ENCODE results near the gene NCAPH2.
"Not testable (repeated sequence)": the region's sequence is repeated elsewhere in the genome, so short reads cannot be mapped to it uniquely, and the experiment has no call there.

Gene NCAPH2

DNA sequence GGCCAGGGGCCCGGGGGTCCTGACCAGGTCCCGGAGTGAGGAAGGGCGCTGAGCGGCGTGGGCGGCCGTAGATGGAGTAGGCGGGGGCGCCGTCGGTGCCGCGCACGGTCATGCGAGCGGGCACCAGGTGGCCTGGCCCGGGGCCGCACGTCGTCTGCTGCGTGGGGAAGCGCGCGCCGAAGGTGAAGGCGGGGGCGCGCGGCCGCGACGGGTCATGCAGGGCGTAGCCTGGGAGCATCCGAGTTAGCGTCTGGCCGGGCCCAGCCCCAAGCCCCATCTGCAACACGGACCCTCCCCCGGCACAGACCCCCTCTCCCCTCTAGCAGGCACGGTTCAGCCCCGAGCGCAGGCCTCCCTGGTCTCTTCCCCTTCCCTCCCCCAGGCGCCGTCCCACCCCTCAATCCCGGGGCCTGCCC lies 23.5 kb downstream of the NCAPH2 start:
- DNase-seq, result no peak

DNA sequence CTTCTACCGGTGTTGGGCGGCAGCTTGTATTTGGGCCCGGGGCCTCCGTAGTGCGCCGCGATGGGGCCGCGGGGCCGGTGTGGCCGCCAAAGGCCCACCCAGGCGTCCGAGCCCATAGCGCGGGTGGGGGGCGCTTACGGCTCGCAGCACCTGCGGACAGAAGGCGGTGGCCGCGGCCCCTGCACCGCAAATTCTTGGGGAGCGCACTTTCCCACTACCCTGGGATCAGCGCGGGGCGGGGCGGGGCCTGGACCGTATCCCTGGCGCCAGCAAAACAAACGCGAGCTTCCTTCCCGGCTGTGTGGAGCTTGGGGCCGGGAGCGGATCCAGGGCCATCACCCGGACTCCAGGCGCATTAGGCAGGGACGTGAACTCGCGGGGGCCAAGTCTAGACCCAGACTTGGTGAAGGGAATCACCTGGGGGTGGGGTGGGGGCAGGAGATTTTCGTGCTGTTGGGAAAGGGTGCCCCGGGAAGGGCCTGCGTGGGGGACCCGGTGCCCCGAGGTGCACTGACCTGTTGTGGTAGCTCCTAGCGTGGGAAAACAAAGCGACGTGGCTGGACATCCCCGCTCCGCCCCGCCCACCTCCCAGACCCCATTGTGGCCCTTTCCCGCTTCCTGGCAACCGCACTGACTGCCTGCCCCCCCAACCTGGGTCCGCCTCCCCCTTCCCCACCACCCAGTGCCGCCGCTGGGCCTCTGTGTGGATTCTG lies 24.1 kb downstream of the NCAPH2 start:
- DNase-seq, result peak; percentile 15

DNA sequence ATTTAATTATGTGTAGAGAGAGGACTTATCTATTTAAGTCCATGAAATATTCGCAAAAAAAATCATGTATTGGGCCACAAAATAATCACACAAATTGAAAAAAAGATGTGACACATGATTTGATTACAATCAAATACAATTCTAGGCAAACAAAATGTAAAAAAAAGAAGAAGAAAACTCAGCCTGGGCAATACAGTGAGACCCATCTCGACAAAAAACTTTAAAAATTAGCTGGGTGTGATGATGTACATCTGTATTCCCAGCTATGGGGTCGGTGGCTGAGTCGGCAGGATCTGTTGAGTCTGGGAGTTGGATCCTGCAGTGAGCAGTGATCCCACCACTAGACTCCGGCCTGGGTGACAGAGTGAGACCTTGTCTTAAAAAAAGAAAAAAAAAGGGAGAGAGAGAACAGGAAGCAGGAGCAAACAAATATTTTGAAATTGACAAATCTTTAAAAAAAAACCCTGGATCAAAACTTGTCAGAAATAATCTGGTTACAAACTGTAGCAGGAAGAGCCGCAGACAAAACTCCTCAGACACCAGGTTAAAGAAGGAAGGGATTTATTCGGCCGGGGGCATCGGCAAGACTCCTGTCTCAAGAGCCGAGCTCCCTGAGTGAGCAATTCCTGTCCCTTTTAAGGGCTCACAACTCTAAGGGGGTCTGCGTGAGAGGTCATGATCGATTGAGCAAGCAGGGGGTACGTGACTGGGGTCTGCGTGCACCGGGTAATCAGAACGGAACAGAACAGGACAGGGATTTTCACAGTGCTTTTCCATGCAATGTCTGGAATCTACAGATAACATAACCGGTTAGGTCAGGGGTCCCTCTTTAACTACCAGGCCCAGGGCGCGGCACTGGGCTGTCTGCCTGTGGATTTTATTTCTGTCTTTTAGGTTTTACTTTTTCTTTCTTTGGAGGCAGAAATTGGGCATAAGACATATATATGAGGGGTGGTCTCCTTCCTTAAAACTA lies 25.1 kb downstream of the NCAPH2 start:
- no peak for DNase-seq

DNA sequence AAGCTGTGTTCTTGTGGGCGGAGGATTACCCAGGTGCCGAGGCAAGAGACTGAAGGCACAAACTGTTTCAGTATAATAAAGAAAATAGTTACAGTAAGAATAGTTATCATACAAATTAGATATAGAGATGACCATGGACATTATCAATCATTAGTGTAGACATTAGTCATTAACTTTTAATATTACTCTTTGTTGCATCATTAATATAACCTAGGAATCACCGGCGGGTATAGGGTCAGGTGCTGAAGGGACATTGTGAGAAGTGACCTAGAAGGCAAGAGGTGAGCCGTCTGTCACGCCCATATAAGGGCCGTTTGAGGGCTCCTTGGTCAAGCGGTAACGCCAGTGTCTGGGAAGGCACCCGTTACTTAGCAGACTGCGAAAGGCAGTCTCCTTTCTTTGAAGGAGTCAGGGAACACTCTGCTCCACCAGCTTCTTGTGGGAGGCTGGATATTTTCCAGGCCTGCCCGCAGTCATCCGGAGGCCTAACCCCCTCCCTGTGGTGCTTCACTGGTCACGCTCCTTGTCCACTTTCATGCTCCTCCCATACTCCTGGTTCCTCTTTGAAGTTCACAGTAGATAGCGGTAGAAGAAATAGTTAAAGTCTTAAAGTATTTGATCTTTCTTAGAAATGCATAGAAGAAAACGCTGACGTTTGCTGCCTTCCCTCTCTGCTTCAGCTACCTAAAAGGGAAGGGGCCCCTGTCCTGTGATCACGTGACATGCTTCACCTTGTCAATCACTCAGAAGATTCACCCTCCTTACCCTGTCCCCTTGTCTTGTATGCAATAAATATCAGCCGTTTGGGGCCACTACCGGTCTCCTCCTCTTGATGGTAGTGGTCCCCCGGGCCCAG lies 26.1 kb downstream of the NCAPH2 start:
- DNase-seq, result not testable (repeated sequence)

DNA sequence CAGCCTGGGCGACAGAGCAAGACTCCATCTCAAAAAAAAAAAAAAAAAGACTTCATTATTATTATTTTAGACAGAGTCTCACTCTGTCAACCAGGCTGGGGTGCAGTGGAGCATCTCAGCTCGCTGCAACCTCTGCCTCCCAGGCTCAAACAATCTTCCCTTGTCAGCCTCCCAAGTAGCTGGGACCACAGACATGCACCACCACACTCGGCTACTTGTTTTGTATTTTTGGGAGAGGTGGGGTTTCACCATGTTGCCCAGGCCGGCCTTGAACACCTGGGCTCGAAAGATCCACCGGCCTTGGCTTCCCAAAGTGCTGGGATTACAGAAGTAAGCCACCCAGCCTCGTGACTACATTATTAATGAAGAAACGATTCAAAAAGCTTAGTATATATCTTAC lies 27.1 kb downstream of the NCAPH2 start:
- DNase-seq, result no peak

DNA sequence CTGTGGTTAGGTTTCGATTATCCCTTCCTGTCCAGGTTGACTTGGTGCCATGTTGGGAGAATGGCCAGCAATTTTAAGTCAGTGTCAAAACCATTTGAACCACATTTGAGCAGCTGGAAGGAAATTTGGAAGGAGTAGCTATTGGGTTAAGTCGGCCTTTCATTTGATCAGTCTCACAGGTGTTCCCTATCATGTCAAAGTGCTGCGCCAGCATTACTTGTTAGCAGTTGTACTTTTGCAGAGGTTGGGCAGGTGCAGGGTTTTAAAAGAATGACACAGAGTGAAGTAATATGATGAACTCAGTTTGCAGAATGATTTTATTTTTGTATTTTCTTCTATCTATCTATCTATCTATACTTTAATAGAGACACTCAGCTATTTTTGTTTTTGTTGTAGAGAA lies 28.2 kb downstream of the NCAPH2 start:
- DNase-seq, result no peak

DNA sequence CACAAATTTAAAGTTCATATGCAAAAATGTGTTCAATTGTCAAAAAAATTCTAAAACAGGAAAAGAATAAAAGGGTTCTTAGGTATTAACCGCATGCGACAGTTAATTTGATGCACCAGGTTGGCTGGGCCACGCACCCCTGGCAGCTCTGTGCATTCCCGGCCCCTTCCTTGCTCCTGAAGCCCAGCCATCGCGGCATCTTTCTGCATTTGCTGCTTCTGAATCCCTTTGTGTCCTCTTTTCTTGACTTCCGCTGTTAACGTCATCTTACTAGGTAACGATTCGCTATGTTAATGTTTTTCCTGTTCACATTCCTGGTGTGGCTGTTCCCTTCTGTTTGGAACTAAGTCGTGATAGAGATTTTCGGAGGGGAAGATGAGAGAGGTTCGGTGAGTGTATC lies 29.7 kb downstream of the NCAPH2 start:
- DNase-seq, result no peak

DNA sequence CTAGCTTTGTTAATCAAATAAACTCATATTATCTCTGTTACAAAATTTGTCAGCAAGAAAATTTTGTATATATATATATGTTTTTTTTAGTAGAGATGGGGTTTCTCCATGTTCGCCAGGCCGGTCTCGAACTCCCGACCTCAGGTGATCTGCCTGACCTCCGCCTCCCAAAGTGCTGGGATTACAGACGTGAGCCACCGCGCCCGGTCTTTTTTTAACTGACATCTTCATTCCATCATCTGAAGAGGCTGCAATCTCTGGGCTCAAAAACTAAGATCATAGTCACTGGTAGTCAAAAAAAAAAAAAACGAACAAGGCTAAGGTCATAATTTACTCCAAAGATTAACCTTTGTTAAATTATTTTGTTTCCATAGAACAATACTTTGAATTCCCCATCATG lies 32.4 kb downstream of the NCAPH2 start:
- DNase-seq, result no peak

DNA sequence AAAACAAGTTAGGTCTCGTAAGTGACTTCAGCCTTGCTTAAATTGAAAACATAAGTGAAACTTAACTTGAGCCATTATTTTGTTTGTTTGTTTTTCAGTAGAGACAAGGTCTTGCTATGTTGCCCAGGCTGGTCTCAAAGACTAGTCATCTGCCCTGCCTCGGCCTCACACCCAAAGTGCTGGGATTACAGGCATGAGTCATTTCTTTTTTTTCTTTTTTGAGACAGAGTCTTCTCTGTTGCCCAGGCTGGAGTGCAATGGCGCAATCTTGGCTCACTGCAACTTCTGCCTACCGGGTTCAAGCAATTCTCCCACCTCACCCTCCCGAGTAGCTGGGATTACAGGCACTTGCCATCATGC lies 33.6 kb downstream of the NCAPH2 start:
- DNase-seq, result not testable (repeated sequence)

DNA sequence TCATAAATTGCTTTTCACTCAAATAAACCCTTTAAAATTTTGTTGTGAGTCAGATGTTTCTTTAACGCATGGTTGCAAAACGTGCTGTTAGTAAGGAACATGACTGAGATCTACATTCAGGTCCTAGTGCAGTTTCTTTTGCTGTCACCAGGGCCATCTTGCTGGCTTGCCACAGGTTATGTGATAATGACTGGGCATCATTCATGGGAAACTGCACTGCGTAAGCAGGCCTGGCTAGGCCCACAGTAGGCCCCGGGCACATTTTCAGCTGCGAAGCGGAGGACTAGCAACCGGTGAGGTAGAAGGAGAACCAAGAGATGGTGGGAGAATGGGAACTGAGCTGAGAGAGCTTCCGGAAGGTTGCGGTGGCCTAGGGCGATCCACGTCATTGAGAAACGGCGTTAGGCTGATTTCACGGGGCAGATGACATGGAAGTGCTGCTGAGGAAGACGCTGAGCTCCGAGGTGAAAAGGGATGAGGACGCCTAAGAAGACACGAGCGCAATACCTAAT lies 34.4 kb downstream of the NCAPH2 start:
- DNase-seq, result no peak

DNA sequence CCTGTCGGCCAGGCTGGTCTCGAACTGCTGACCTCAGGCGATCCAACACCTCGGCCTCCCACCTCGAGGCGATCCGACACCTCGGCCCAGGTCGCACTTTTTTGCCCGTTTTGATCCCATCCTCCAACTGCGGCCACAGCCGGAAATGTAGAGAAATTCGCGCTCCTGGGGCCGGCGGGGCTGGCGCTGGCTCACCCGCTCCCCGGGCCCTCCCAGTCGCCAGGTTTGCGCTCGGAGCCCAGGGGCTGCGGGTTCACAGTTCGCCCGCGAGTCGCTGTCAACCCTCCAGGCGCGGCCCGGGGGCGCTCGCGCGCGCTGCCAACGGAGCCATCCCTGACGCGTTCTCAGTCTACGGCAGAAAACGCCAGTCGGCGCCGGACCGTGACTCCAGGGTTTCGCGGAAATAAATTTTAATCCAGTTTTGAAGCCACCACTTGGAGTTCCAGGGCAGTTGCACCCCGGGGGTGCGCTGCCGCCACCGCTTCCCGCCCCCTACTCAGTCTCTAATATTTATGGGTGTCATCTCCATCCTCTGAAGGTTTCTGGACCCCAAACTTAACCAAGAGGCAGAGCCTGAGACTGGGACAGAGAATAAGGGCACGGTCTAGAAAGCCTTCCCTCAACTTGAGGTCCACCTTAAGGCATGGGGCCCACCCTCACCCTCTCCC lies 36.2 kb downstream of the NCAPH2 start:
- DNase-seq, result peak; percentile 38

DNA sequence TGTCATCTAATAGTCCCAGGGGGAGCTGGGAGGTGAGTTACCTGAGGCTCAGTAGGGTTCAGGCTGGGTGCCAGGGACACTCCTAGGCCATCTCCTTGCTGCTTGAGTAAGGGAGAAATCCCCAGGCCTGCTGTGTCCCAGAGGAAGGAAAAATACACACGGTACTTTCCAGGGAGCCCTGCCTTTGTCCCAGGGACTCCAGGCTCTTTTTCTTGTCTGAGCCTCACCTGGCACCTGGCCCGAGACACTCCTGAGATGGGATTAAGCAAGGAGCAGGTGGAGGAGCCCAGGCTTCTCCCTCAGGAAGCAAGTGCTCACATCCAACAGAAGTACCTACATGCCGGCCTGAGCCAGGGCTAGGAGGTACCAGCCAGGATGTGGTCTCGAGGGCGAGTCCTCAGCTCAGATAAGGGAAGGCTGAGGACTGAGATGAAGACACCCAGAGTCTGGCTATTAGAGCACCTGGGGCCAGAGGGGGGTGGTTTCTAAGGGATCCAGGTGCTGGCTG lies 36.8 kb downstream of the NCAPH2 start:
- no peak for DNase-seq

DNA sequence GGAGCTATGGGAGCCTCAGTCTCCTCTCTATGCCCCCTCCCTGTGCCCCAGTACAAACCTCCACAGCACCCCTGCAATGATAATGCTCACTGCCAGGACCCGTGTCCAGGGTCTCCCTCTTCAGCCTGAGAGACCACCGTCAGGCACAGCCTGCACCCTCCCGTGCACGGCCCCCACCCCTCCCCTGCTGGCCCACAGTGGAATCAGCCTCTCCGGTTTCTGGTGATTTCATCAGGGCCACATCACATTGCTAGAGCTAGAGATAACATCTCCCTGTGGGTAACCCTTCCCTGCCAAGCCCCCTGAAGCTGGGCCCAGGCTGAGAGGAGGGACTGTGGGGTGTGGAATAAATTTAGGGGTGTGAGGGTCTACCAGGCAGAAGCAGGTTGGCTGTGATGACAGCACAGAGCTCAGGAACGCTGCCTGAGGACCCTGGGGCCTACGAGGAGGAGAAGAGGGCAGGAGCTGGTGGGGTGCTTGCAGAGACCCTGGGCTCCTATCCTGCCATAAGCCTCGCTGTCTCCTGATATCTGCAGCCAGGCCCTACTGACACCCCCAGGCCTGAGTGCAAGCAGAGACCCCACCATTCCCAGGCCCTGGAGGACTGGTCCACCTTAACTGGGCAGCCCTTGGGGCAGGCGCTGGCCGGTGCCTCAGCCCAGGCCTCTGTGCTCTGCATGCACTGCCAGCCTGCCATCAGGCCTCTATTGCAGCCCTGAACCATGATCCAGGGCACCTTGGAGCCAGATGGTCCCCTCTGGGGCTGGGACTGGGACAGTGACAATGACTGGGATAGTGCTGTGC lies 37.7 kb downstream of the NCAPH2 start, which contains the start of gene KLHDC7B:
Gene KLHDC7B (plus strand): TSS at position 378 of the 804 bp plus-strand sequence. CDS start 345 bp downstream, at position 723.
- DNase-seq, result no peak

DNA sequence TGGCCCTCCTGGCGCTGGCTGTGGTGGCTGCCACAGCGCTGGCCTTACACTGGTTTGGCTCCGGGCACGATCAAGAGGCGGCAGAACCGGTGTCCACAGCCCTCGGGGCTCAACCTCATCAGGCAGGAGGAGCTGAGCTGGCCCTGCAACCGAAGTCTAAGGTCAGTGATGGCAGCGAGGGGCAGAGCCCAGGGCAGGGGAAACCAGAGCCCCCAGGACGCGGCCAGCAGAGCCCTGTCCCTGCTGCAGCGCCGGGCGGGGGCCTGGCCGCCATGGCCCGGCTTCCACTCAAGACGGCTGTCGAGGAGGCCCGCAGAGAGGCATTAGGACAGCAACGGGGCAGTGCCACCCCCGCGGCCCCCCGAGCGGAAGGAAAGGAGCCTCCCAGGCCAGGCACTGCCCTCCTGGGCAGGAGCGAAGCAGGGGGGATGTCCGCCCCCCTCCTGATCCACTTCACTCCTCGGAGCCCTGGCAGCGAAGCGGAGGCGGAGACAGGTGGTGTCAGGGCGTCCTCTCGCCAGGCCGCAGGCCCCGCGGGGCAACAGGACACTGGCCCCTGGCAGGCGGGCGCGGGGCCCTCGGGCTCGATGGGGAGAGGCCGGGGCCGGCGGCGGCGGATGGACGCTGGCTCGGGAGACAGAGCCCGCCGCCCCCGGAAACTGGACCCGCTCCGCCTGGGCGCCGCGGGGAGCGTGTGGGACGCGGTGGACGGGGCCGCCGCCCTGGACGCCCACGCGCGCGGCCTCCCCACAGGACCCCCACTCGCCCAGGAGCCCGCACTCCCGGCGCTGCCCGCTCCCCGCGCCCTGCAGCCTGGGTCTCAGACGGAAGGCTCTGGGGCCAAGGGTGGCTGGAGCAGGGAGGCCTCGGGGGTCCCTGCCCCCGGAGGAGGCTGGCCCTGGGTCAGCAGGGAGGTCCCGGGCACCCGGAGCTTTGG lies 38.6 kb downstream of the NCAPH2 start:
- DNase-seq, result no peak

DNA sequence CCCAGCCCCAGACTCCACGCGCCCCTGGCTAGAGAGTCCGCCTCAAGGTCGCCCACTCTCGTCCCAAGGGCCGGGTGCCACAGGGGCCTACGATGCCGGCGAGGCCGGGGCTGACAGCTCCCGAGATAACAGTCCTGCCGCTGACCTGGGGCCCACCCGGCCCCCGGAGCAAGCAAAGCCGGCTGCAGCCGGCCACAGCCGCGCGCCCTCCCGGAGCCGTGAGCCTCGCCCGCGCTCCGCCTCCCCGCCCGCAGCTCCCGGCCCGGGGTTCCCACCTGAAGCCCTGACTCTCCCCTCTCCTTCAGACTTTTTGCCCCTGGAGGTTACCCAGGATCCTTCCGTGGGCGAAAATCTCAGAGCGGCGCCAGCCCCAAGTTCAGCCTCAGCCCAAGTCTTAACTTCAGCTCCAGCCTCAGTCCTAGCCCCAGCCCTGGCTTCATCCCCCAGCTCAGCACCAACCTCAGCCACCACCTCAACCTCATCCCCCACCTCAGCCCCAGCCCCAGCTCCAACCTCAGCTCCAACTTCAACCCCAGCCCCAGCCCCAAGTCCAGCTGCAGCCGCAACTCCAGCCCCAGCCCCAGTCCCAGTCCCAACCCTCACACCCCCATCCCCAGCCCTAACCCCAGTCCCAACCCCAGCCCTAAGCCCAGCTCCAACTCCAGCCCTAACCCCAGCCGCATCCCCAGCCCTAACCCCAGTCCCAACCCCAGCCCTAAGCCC lies 39.4 kb downstream of the NCAPH2 start:
- no peak for DNase-seq

DNA sequence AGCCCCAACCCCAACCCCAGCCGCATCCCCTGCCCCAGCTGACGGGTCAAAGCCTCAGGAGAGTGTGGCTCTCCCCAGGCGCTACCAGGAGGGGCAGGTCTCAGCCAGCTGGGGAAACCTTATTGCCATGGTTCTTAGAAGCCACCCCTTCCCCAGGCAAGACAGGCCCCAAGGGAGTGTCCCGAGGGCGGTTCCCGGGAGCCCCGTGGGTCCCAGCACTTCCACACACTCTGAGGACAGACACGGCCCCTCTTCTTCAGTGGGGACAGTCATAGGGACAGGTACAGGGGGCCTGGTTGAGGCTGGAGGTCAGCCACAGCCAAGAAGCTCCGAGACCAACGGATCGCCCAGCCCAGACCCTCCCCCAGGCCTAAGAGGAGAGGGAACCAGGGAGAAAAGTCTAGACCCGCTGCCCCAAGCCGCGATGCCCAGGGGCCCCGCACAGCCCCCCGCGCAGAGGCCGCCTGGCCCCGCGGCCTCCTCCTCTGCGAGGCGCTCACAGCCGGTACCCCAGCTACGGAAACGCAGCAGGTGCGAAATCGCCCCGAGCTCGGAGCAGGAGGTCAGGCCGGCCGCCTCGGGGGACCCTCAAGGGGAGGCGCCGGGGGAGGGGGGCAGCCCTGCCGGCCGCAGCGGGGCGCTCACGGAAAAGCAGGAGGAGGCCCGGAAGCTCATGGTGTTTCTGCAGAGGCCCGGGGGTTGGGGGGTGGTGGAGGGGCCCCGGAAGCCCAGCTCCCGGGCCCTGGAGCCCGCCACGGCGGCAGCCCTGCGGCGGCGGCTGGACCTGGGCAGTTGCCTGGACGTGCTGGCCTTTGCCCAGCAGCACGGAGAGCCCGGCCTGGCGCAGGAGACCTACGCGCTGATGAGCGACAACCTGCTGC lies 40.3 kb downstream of the NCAPH2 start:
- no peak for DNase-seq

DNA sequence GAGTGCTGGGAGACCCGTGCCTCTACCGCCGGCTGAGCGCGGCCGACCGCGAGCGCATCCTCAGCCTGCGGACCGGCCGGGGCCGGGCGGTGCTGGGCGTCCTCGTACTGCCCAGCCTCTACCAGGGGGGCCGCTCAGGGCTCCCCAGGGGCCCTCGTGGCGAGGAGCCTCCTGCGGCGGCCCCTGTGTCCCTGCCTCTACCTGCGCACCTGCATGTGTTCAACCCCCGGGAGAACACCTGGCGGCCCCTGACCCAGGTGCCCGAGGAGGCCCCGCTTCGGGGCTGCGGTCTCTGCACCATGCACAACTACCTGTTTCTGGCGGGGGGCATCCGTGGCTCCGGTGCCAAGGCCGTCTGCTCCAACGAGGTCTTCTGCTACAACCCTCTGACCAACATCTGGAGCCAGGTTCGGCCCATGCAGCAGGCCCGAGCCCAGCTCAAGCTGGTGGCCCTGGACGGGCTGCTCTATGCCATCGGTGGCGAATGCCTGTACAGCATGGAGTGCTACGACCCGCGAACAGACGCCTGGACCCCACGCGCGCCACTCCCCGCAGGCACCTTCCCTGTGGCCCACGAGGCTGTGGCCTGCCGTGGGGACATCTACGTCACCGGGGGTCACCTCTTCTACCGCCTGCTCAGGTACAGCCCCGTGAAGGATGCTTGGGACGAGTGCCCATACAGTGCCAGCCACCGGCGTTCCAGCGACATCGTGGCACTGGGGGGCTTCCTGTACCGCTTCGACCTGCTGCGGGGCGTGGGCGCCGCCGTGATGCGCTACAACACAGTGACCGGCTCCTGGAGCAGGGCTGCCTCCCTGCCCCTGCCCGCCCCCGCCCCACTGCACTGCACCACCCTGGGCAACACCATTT lies 41.1 kb downstream of the NCAPH2 start:
- no peak for DNase-seq

Data from NCI-H510A treated with DMSO at 0.1 percent for 48 hours (cell line).